ENCODE results near the gene SWSAP1. TPM values are rescaled to one million over a fixed set of nuclear protein-coding genes. Genes with fewer than 3 reads are reported as not detected.
"Not testable (repeated sequence)": the region's sequence is repeated elsewhere in the genome, so short reads cannot be mapped to it uniquely, and the experiment has no call there.

SWSAP1 gene
- total RNA-seq, 1 donor from 2014 or later, result 1.1 TPM

GRCh38 chr19:11339254-11340098, 35.0 kb upstream of the SWSAP1 start, which contains the start of gene RAB3D:
Gene RAB3D (minus strand): TSS chr19:11339657. CDS start chr19:11337399, 2,258 bp downstream.
- Histone ChIP-seq H3K36me3 (peaks cover 43% of the 10 kb centered on the region), H3K27me3 (ENCODE audit: low read depth) (no peaks in the 10 kb centered on the region), H3K4me3 (peak within 1 kb of the TSS; percentile 88), H3K27ac (replicated peaks) (peak within 1 kb of the TSS; percentile 88), H3K9me3 (replicated peaks) (no peaks in the 10 kb centered on the region), H3K4me1 (peaks cover 35% of the 10 kb centered on the region)
- DNase-seq, result peak; percentile 95
- intact Hi-C loops (cut with micrococcal nuclease), result no loop called here
- TF ChIP-seq CTCF (IDR thresholded peaks at IDR 0.05; ENCODE audit: borderline replicate concordance), result no peak

- intact Hi-C loops (cut with micrococcal nuclease); H3K9me3 ChIP-seq (replicated peaks); DNase-seq; H3K27me3 ChIP-seq (ENCODE audit: low read depth): not testable (repeated sequence)
- Histone ChIP-seq H3K4me1 (peaks cover 41% of the 10 kb centered on the region), H3K4me3 (peak overlapping the region; percentile 88), H3K27ac (replicated peaks) (peak overlapping the region; percentile 88), H3K36me3 (peaks cover 37% of the 10 kb centered on the region)
Observed at GRCh38 chr19:11340099-11340467, 34.4 kb upstream of the SWSAP1 start.

GRCh38 chr19:11342429-11342828, 32.0 kb upstream of the SWSAP1 start:
- H3K27me3 ChIP-seq (ENCODE audit: low read depth), result no peaks in the 10 kb centered on the region
- no peaks in the 10 kb centered on the region for H3K9me3 ChIP-seq (replicated peaks)
- no peak for DNase-seq
- H3K27ac ChIP-seq (replicated peaks), result no peak overlapping the region
- H3K4me3 ChIP-seq, result no peak overlapping the region
- peaks cover 17% of the 10 kb centered on the region for H3K36me3 ChIP-seq
- H3K4me1 ChIP-seq, result peaks cover 59% of the 10 kb centered on the region
- no peak for TF ChIP-seq CTCF (IDR thresholded peaks at IDR 0.05; ENCODE audit: borderline replicate concordance)
- intact Hi-C loops (cut with micrococcal nuclease), result no loop called here

- Histone ChIP-seq H3K27me3 (ENCODE audit: low read depth) (no peaks in the 10 kb centered on the region), H3K36me3 (peaks cover 17% of the 10 kb centered on the region), H3K27ac (replicated peaks) (peak overlapping the region; percentile 89), H3K9me3 (replicated peaks) (peaks cover 9% of the 10 kb centered on the region), H3K4me1 (peaks cover 34% of the 10 kb centered on the region), H3K4me3 (peak overlapping the region; percentile 91)
- intact Hi-C loops (cut with micrococcal nuclease), result no loop called here
- TF ChIP-seq CTCF (IDR thresholded peaks at IDR 0.05; ENCODE audit: borderline replicate concordance), result no peak
- no peak for DNase-seq
Observed at GRCh38 chr19:11345122-11345803, 29.2 kb upstream of the SWSAP1 start.

GRCh38 chr19:11346104-11346940, 28.1 kb upstream of the SWSAP1 start, which contains the start of the genes CCDC159 and TMEM205:
Gene CCDC159 (plus strand): TSS chr19:11346519. CDS start chr19:11346607, 88 bp downstream.
Gene TMEM205 (minus strand): TSS chr19:11346268. CDS start chr19:11345619, 649 bp downstream.
- intact Hi-C loops (cut with micrococcal nuclease), result no loop called here
- Histone ChIP-seq H3K4me3 (peak within 1 kb of the TSS; percentile 91), H3K9me3 (replicated peaks) (peaks cover 9% of the 10 kb centered on the region), H3K4me1 (peaks cover 33% of the 10 kb centered on the region), H3K27me3 (ENCODE audit: low read depth) (no peaks in the 10 kb centered on the region), H3K27ac (replicated peaks) (peak within 1 kb of the TSS; percentile 89), H3K36me3 (peaks cover 15% of the 10 kb centered on the region)
- TF ChIP-seq CTCF (IDR thresholded peaks at IDR 0.05; ENCODE audit: borderline replicate concordance), result peak; percentile 21
- DNase-seq, result peak; percentile 98

All from left ventricle myocardium inferior (tissue), 1 donor.